ENCODE results near the gene SRF.

SRF gene

GRCh38 chr6:43184268-43184985 is 13.4 kb downstream of the SRF start:
- DNase-seq = no peak

GRCh38 chr6:43185391-43185985 is 14.4 kb downstream of the SRF start:
- DNase-seq = no peak

GRCh38 chr6:43186019-43186418 is 14.9 kb downstream of the SRF start:
- no peak for DNase-seq

- no peak for DNase-seq
Observed at GRCh38 chr6:43186706-43187105, 15.6 kb downstream of the SRF start.

- no peak for DNase-seq
Observed at GRCh38 chr6:43187821-43188220, 16.8 kb downstream of the SRF start.

GRCh38 chr6:43188426-43188825 is 17.4 kb downstream of the SRF start:
- no peak for DNase-seq

- DNase-seq = peak; percentile 69
Observed at GRCh38 chr6:43189776-43190304, 18.8 kb downstream of the SRF start.

GRCh38 chr6:43192911-43193310 is 21.8 kb downstream of the SRF start:
- no peak for DNase-seq

- DNase-seq = no peak
Observed at GRCh38 chr6:43193929-43194328, 22.9 kb downstream of the SRF start.

GRCh38 chr6:43196337-43196736 is 25.3 kb downstream of the SRF start:
- DNase-seq = no peak

- no peak for DNase-seq
Observed at GRCh38 chr6:43199912-43200311, 28.8 kb downstream of the SRF start.

- DNase-seq = no peak
Observed at GRCh38 chr6:43200541-43200940, 29.5 kb downstream of the SRF start.

GRCh38 chr6:43202451-43202850 is 31.4 kb downstream of the SRF start:
- DNase-seq = no peak

GRCh38 chr6:43203029-43203717 is 32.1 kb downstream of the SRF start:
- DNase-seq = no peak

- no peak for DNase-seq
Observed at GRCh38 chr6:43203718-43204095, 32.6 kb downstream of the SRF start.

- no peak for DNase-seq
Observed at GRCh38 chr6:43204271-43205105, 33.4 kb downstream of the SRF start.

- DNase-seq = no peak
Observed at GRCh38 chr6:43205849-43206248, 34.8 kb downstream of the SRF start.

- no peak for DNase-seq
Observed at GRCh38 chr6:43207286-43207685, 36.2 kb downstream of the SRF start.

GRCh38 chr6:43211955-43212354 is 40.9 kb downstream of the SRF start:
- no peak for DNase-seq

- no peak for DNase-seq
Observed at GRCh38 chr6:43213431-43213830, 42.4 kb downstream of the SRF start.

GRCh38 chr6:43215066-43215465 is 44.0 kb downstream of the SRF start:
- DNase-seq = no peak

- DNase-seq = no peak
Observed at GRCh38 chr6:43216200-43216599, 45.1 kb downstream of the SRF start.

- no peak for DNase-seq
Observed at GRCh38 chr6:43217351-43217750, 46.3 kb downstream of the SRF start.

All from hematopoietic multipotent progenitor cell treated with erythropoietin and hydrocortisone succinate and interleukin-3 and kit ligand, for 8 days (in vitro differentiated cells).